A549 (cell line): Measurements from ENCODE around the gene MRTO4. TPM values are rescaled to one million over a fixed set of nuclear protein-coding genes. Genes with fewer than 3 reads are reported as not detected.

Experiments used
- ATAC-seq, 2 experiments: fragments of 200-7000 bp in 1 of 2; fragments of >200 bp in 1 of 2; cut with Nextera tagmentation in 1 of 2; cut with Tn5 transposase in 1 of 2; 3 replicates each; pipeline versions ENCODE4 v1.8.0 to v1.9.1; 2018 to 2020; ENCODE audit warnings: mild to moderate bottlenecking in 1 of 2, moderate library complexity in 1 of 2
- CTCF ChIA-PET: fragments of 300-600 bp; sonication (Branson Sonifier 250); formaldehyde crosslinking; extraction: SDS; loops from one replicate; lab custom pipeline; 2021; ENCODE audit warnings: antibody characterized with exemption, inconsistent platforms; lab: Yijun Ruan, JAX
- POLR2A ChIA-PET: fragments of 350-600 bp; formaldehyde crosslinking; extraction: SDS; loops from one replicate; lab custom pipeline; 2021; ENCODE audit warnings: antibody characterized with exemption, inconsistent platforms; lab: Yijun Ruan, JAX
- DNase-seq, 2 experiments: peaks; one replicate each; pipeline versions ENCODE4 v3.0.0 to v3.0.0-alpha.2; 2011 to 2016; ENCODE audit warnings: low read depth in 1 of 2, low spot score in 1 of 2
- FAIRE-seq: peaks from 2 replicates; lab custom pipeline; 2011; peaks lifted over from hg19 to GRCh38; lab: Jason Lieb, UNC
- H3K27ac ChIP-seq, 2 experiments: fragments of >200 bp; sonication (Bioruptor Twin); formaldehyde crosslinking; 3 replicates each; pipeline ENCODE4 v1.5.1; 2016 to 2017
- H3K4me1 ChIP-seq: fragments of >200 bp; sonication (Bioruptor Twin); formaldehyde crosslinking; 3 replicates; pipeline ENCODE4 v1.6.1; 2016
- H3K4me2 ChIP-seq: fragments of >200 bp; sonication (Bioruptor Twin); formaldehyde crosslinking; 3 replicates; pipeline ENCODE4 v1.6.1; 2016
- H3K4me3 ChIP-seq: fragments of >200 bp; sonication (Bioruptor Twin); formaldehyde crosslinking; 3 replicates; pipeline ENCODE4 v1.5.1; 2016
- H3K9me3 ChIP-seq: fragments of >200 bp; sonication (Bioruptor Twin); formaldehyde crosslinking; 3 replicates; pipeline ENCODE4 v1.6.1; 2016
- ATOH8 ChIP-seq: fragments of 250-450 bp; sonication (Bioruptor Pico); IDR thresholded peaks from 2 replicates; pipeline ENCODE4 v1.5.0; 2020; ENCODE audit warnings: low read depth, mild to moderate bottlenecking, moderate library complexity
- BCL3 ChIP-seq: fragments of >200 bp; sonication (Bioruptor Twin); formaldehyde crosslinking; IDR thresholded peaks from 3 replicates; pipeline ENCODE4 v1.6.1; 2016
- CBX8 ChIP-seq: fragments of 200-600 bp; sonication (generic); IDR thresholded peaks from 2 replicates; pipeline ENCODE4 v1.6.1; 2016
- CEBPB ChIP-seq, 2 experiments: fragments of >200 bp in 1 of 2; sonication (Bioruptor Twin) in 1 of 2; formaldehyde crosslinking in 1 of 2; IDR thresholded peaks; 2 replicates each; pipeline ENCODE4 v1.6.1; 2012 to 2016
- CHD4 ChIP-seq: fragments of 200-600 bp; sonication (generic); IDR thresholded peaks from 2 replicates; pipeline ENCODE4 v1.6.1; 2016; ENCODE audit warnings: antibody characterized with exemption, mild to moderate bottlenecking, borderline replicate concordance
- E2F6 ChIP-seq: IDR thresholded peaks from 2 replicates; pipeline ENCODE4 v1.6.1; 2012; ENCODE audit warnings: low read depth, borderline replicate concordance
- ELK1 ChIP-seq: fragments of 150-350 bp; IDR thresholded peaks from 2 replicates; pipeline ENCODE4 v1.6.1; 2014; ENCODE audit warnings: low read depth, mild to moderate bottlenecking, low read length
- FOSL2 ChIP-seq, 2 experiments: fragments of 450-650 bp in 1 of 2; fragments of >200 bp in 1 of 2; sonication (Bioruptor Twin) in 1 of 2; formaldehyde crosslinking; IDR thresholded peaks; 2 replicates each; pipeline versions ENCODE4 v1.5.0 to v1.6.1; 2016 to 2020; ENCODE audit warnings: mild to moderate bottlenecking in 1 of 2, moderate library complexity in 1 of 2
- GATA3 ChIP-seq: IDR thresholded peaks from 2 replicates; pipeline ENCODE4 v1.6.1; 2012; ENCODE audit warnings: borderline replicate concordance
- HES2 ChIP-seq: fragments of >200 bp; sonication (Bioruptor Twin); formaldehyde crosslinking; IDR thresholded peaks from 2 replicates; pipeline ENCODE4 v1.6.1; 2016
- HOXA7 ChIP-seq: fragments of 250-450 bp; sonication (Bioruptor Pico); IDR thresholded peaks from 2 replicates; pipeline ENCODE4 v1.5.0; 2020; ENCODE audit warnings: mild to moderate bottlenecking, moderate library complexity
- HOXB13 ChIP-seq: fragments of 250-450 bp; sonication (Bioruptor Pico); IDR thresholded peaks from 2 replicates; pipeline ENCODE4 v1.5.0; 2020; ENCODE audit warnings: low read depth, mild to moderate bottlenecking, moderate library complexity
- JUN ChIP-seq, 2 experiments: fragments of >200 bp; sonication (Bioruptor Twin); formaldehyde crosslinking; IDR thresholded peaks; 2 replicates in 1 of 2; 3 replicates in 1 of 2; pipeline ENCODE4 v1.6.1; 2016 to 2017
- KDM1A ChIP-seq: fragments of 200-600 bp; sonication (generic); IDR thresholded peaks from 2 replicates; pipeline ENCODE4 v1.6.1; 2016; ENCODE audit warnings: low read depth, mild to moderate bottlenecking
- KDM5A ChIP-seq: fragments of 200-600 bp; sonication (generic); IDR thresholded peaks from 2 replicates; pipeline ENCODE4 v1.6.1; 2016; ENCODE audit warnings: antibody characterized with exemption, mild to moderate bottlenecking
- MAX ChIP-seq: IDR thresholded peaks from 2 replicates; pipeline ENCODE4 v1.6.1; 2012
- PHF8 ChIP-seq: fragments of 200-600 bp; sonication (generic); IDR thresholded peaks from 2 replicates; pipeline ENCODE4 v1.6.1; 2016; ENCODE audit warnings: low read depth, mild to moderate bottlenecking, antibody characterized with exemption, moderate library complexity, borderline replicate concordance
- POLR2A ChIP-seq: IDR thresholded peaks from 2 replicates; pipeline ENCODE4 v1.6.1; 2012; ENCODE audit warnings: mild to moderate bottlenecking, low read length
- POLR2AphosphoS2 ChIP-seq: conservative IDR thresholded peaks from 2 replicates; pipeline ENCODE4 v1.6.1; 2012; ENCODE audit warnings: low read length, improper control_type of control experiment, inconsistent platforms
- RAD21 ChIP-seq, 2 experiments: fragments of >200 bp in 1 of 2; sonication (Bioruptor Twin) in 1 of 2; formaldehyde crosslinking in 1 of 2; IDR thresholded peaks in 1 of 2; conservative IDR thresholded peaks in 1 of 2; 2 replicates in 1 of 2; 3 replicates in 1 of 2; pipeline ENCODE4 v1.6.1; 2012 to 2018; ENCODE audit warnings: inconsistent platforms in 1 of 2
- RFX5 ChIP-seq: fragments of 450-650 bp; IDR thresholded peaks from 2 replicates; pipeline ENCODE4 v1.7.1; 2014; ENCODE audit warnings: antibody characterized with exemption, mild to moderate bottlenecking, moderate library complexity
- RNF2 ChIP-seq: fragments of 200-600 bp; sonication (generic); IDR thresholded peaks from 2 replicates; pipeline ENCODE4 v1.6.1; 2016; ENCODE audit warnings: low read depth, mild to moderate bottlenecking, antibody characterized with exemption, moderate library complexity, borderline replicate concordance
- TFCP2L1 ChIP-seq: fragments of 250-450 bp; sonication (Bioruptor Pico); IDR thresholded peaks from 2 replicates; pipeline ENCODE4 v1.5.0; 2021; ENCODE audit warnings: mild to moderate bottlenecking
- ZC3H11A ChIP-seq: fragments of 450-650 bp; IDR thresholded peaks from 2 replicates; pipeline ENCODE4 v1.6.1; 2014; ENCODE audit warnings: antibody characterized with exemption, mild to moderate bottlenecking
- ZFP36 ChIP-seq: fragments of 450-650 bp; IDR thresholded peaks from 2 replicates; pipeline ENCODE4 v1.6.1; 2014; ENCODE audit warnings: borderline replicate concordance; ENCODE audit not compliant: partially characterized antibody
- WGBS: methylation state at CpG from one replicate; pipeline ENCODE4 v1.1.6; 2017; ENCODE audit errors: missing lambda C conversion rate; 5-methylcytosine and 5-hydroxymethylcytosine counted together
- polyA plus RNA-seq, 4 experiments: library from polyadenylated mRNA; depleted of rRNA in 3 of 4; stranded (reverse); fragments of >200 nt; fragmentation: RNase III in 1 of 4; extraction: RNeasy Plus Mini Kit Qiagen cat#74134 plus additional on column Dnase treatment in 1 of 4; gene quantifications; 2 replicates in 3 of 4; 3 replicates in 1 of 4; pipeline ENCODE4 v1.2.3, GENCODE V29; 2011 to 2017

MRTO4 gene
- polyA plus RNA-seq, 2 of the 4 experiments (the other 2 are of a cell fraction): 61.7 to 66.4 TPM

- WGBS: under 1% methylated on average over 23 of the region's 28 CpGs
- H3K4me1 ChIP-seq: peaks cover 25% of the 10 kb centered on the region
- peak; percentile 33 to 57; a peak in 4 of 6 replicates for ATAC-seq
- no peak for TF ChIP-seq RFX5
- peak; percentile 11; the same call in 1 of the 2 replicates for TF ChIP-seq KDM1A
- H3K4me2 ChIP-seq: peak overlapping the region; percentile 89
- peak overlapping the region; percentile 88 to 99 for H3K27ac ChIP-seq
- peak; percentile 14 to 39 for DNase-seq
- H3K4me3 ChIP-seq: peak overlapping the region; percentile 92
- no peaks in the 10 kb centered on the region for H3K9me3 ChIP-seq
- ChIA-PET POLR2A (no interaction called here), CTCF (interaction anchor here (2.3 kb wide), 1 partner anchor 31 kb away, joined by 9 read pairs; no protein-coding TSS in a partner anchor)
- FAIRE-seq: no peak
Measured at GRCh38 chr1:19209439-19209989, 42.1 kb upstream of the MRTO4 start.

- H3K4me1 ChIP-seq: peaks cover 19% of the 10 kb centered on the region; the same call in 2 of the 3 replicates
- peak within 1 kb of the TSS; percentile 88 to 99 for H3K27ac ChIP-seq
- WGBS: 0% methylated on average over 10 of the region's 80 CpGs
- no peak for FAIRE-seq
- CTCF ChIA-PET: interaction anchor here (1.0 kb wide), 1 partner anchor 31 kb away, joined by 6 read pairs; no protein-coding TSS in a partner anchor
- DNase-seq: peak; percentile 69 to 95
- POLR2A ChIA-PET: no interaction called here
- peak within 1 kb of the TSS; percentile 92 for H3K4me3 ChIP-seq
- TF ChIP-seq E2F6 (peak; percentile 92; the same call in 1 of the 2 replicates), ZC3H11A (no peak), BCL3 (peak; percentile 73; the same call in 1 of the 3 replicates), CEBPB (IDR thresholded peaks at IDR 0.05) (peak; percentile 58 to 65; a peak in 3 of 4 replicates), POLR2AphosphoS2 (no peak), ZFP36 (peak; percentile 27), TFCP2L1 (no peak), POLR2A (peak; percentile 56), GATA3 (no peak), RAD21 (conservative IDR thresholded peaks at IDR 0.05 in 1 of 2, IDR thresholded peaks at IDR 0.05 in 1 of 2) (no peak), RNF2 (no peak), KDM5A (peak; percentile 52; the same call in 1 of the 2 replicates), MAX (peak; percentile 88), JUN (IDR thresholded peaks at IDR 0.05) (peak; percentile 55 to 78; a peak in 4 of 5 replicates), PHF8 (peak; percentile 76; the same call in 1 of the 2 replicates), CHD4 (no peak), FOSL2 (IDR thresholded peaks at IDR 0.05) (no peak), FOSL2 (CRISPR knock-in tag; IDR thresholded peaks at IDR 0.05) (peak; percentile 56; the same call in 1 of the 2 replicates), HOXB13 (CRISPR knock-in tag) (peak; percentile 56; the same call in 1 of the 2 replicates), HES2 (no peak), ELK1 (no peak), HOXA7 (CRISPR knock-in tag) (no peak), CBX8 (no peak), ATOH8 (CRISPR knock-in tag) (0 out of 2 replicates have a peak, but pooled peaks have one; percentile 54)
- no peaks in the 10 kb centered on the region for H3K9me3 ChIP-seq
- peak within 1 kb of the TSS; percentile 89 for H3K4me2 ChIP-seq
- peak; percentile 92 to 95 for ATAC-seq
Measured at GRCh38 chr1:19209990-19210771, 41.4 kb upstream of the MRTO4 start, which contains the start of gene UBR4. TSS of gene UBR4 (minus strand) at chr1:19210266. CDS start at chr1:19210248, 18 bp downstream.
